Fibroblast of peridontal ligament (primary cell): ENCODE results near the gene PRAMEF7.
"Not testable (repeated sequence)": the region's sequence is repeated elsewhere in the genome, so short reads cannot be mapped to it uniquely, and the experiment has no call there.

Source experiments
- DNase-seq: peaks from one replicate; pipeline ENCODE4 v3.0.0-alpha.2; 2010; ENCODE audit errors: extremely low read depth

The PRAMEF7 gene

GRCh38 chr1:12916310-12916709 lies at the start of gene PRAMEF7:
TSS of gene PRAMEF7 (plus strand) at chr1:12916610. CDS start at chr1:12917693, 1,083 bp downstream.
- not testable (repeated sequence) for DNase-seq

GRCh38 chr1:12878453-12878852 lies 38.0 kb upstream of the PRAMEF7 start:
- not testable (repeated sequence) for DNase-seq

GRCh38 chr1:12886101-12886500 lies 30.3 kb upstream of the PRAMEF7 start, which contains the start of gene PRAMEF4:
TSS of gene PRAMEF4 (minus strand) at chr1:12886201. CDS start at chr1:12883394, 2,807 bp downstream.
- not testable (repeated sequence) for DNase-seq

- DNase-seq, result not testable (repeated sequence)
These were observed 18.2 kb upstream of the PRAMEF7 start, which contains the start of gene PRAMEF10 for GRCh38 chr1:12898170-12898569. TSS of gene PRAMEF10 (minus strand) at chr1:12898270. CDS start at chr1:12895847, 2,423 bp downstream.

GRCh38 chr1:12899186-12899585 lies 17.2 kb upstream of the PRAMEF7 start:
- DNase-seq, result not testable (repeated sequence)

GRCh38 chr1:12903793-12904572 lies 12.4 kb upstream of the PRAMEF7 start:
- not testable (repeated sequence) for DNase-seq

- DNase-seq, result not testable (repeated sequence)
These were observed 5.3 kb downstream of the PRAMEF7 start for GRCh38 chr1:12921749-12922148.

GRCh38 chr1:12924368-12924767 lies 8.0 kb downstream of the PRAMEF7 start:
- not testable (repeated sequence) for DNase-seq

GRCh38 chr1:12947480-12947879 lies 31.1 kb downstream of the PRAMEF7 start, which contains the start of gene PRAMEF6:
TSS of gene PRAMEF6 (minus strand) at chr1:12947580. CDS start at chr1:12942518, 5,062 bp downstream.
- not testable (repeated sequence) for DNase-seq
